Left lung (tissue), 8 donors: ENCODE data around the gene CACNA1F. TPM values are rescaled to one million over a fixed set of nuclear protein-coding genes. Genes with fewer than 3 reads are reported as not detected.

Experiments
- polyA plus RNA-seq, 6 donors: library from polyadenylated mRNA; unstranded; fragments of 120-200 nt; gene quantifications; one replicate each; pipeline ENCODE4 v1.2.1, GENCODE V29; 2013; ENCODE audit not compliant: insufficient read length in 6 of 6
- total RNA-seq, 2 donors: library from RNA; stranded (reverse); fragmentation: NEBNext Ultra II Directional; extraction: Animal tissue kit (Norgen Biotek cat#: 25700); gene quantifications; one replicate each; pipeline ENCODE4 v1.2.1, GENCODE V29; 2021
- donor health status: DM: no; HTN: yes; CAD: no.
- donor health status: DM: no; HTN: no; CAD: no.

Gene CACNA1F
- total and polyA plus RNA-seq, 8 donors, result 0.20 to 0.73 (median 0.25) TPM

Other genes starting within 250 kb of the CACNA1F start
- 10 to 100 TPM; 36.1 to 52.2 TPM for gene GRIPAP1, start 231.1 kb downstream of the CACNA1F start, total RNA-seq
- 10 to 100 TPM; 49.1 to 67.1 (median 61.3) TPM for gene GRIPAP1, start 231.1 kb downstream of the CACNA1F start, polyA plus RNA-seq
- 10 to 100 TPM; 48.0 to 63.5 TPM for gene TFE3, start 190.0 kb downstream of the CACNA1F start, total RNA-seq
- gene TFE3, start 190.0 kb downstream of the CACNA1F start, polyA plus RNA-seq, result 10 to 100 TPM; 36.2 to 46.6 (median 40.2) TPM
- 10 to 100 TPM in 1 of 2 donors, 1 to 10 TPM in 1; 9.7 to 11.9 TPM for gene CCDC120, start 174.3 kb downstream of the CACNA1F start, total RNA-seq
- gene CCDC120, start 174.3 kb downstream of the CACNA1F start, polyA plus RNA-seq, result 10 to 100 TPM; 13.5 to 19.5 (median 16.2) TPM
- 10 to 100 TPM; 37.3 to 40.0 TPM for gene PRAF2, start 159.3 kb downstream of the CACNA1F start, total RNA-seq
- 10 to 100 TPM; 26.6 to 38.0 (median 33.3) TPM for gene PRAF2, start 159.3 kb downstream of the CACNA1F start, polyA plus RNA-seq
- gene WDR45, start 153.5 kb downstream of the CACNA1F start, total RNA-seq, result 10 to 100 TPM; 47.5 to 51.6 TPM
- 10 to 100 TPM; 45.8 to 61.5 (median 48.2) TPM for gene WDR45, start 153.5 kb downstream of the CACNA1F start, polyA plus RNA-seq
- 10 to 100 TPM; 15.5 to 15.7 TPM for gene GPKOW, start 109.6 kb downstream of the CACNA1F start, total RNA-seq
- 10 to 100 TPM; 19.9 to 24.8 (median 22.2) TPM for gene GPKOW, start 109.6 kb downstream of the CACNA1F start, polyA plus RNA-seq
- gene MAGIX, start 70.6 kb downstream of the CACNA1F start, total RNA-seq, result 1 to 10 TPM; 5.6 to 9.4 TPM
- 1 to 10 TPM; 1.6 to 4.0 (median 2.2) TPM for gene MAGIX, start 70.6 kb downstream of the CACNA1F start, polyA plus RNA-seq
- gene PLP2, start 61.4 kb downstream of the CACNA1F start, total RNA-seq, result 100 to 1,000 TPM in 1 of 2 donors, 10 to 100 TPM in 1; 79.8 to 241 TPM
- gene PLP2, start 61.4 kb downstream of the CACNA1F start, polyA plus RNA-seq, result 10 to 100 TPM; 42.7 to 62.7 (median 49.7) TPM
- 10 to 100 TPM; 14.0 to 17.6 TPM for gene PRICKLE3, start 47.0 kb downstream of the CACNA1F start, total RNA-seq
- 1 to 10 TPM; 5.5 to 6.6 (median 5.6) TPM for gene PRICKLE3, start 47.0 kb downstream of the CACNA1F start, polyA plus RNA-seq
- 1 to 10 TPM; 2.1 to 3.0 TPM for gene SYP, start 33.1 kb downstream of the CACNA1F start, total RNA-seq
- gene SYP, start 33.1 kb downstream of the CACNA1F start, polyA plus RNA-seq, result 1 to 10 TPM; 2.7 to 4.2 (median 3.1) TPM
- 10 to 100 TPM; 14.4 to 16.8 TPM for gene CCDC22, start 2.1 kb upstream of the CACNA1F start, total RNA-seq
- 10 to 100 TPM; 12.9 to 16.3 (median 14.6) TPM for gene CCDC22, start 2.1 kb upstream of the CACNA1F start, polyA plus RNA-seq
- under 1 TPM; 0.29 to 0.45 TPM for gene FOXP3, start 31.4 kb upstream of the CACNA1F start, total RNA-seq
- gene FOXP3, start 31.4 kb upstream of the CACNA1F start, polyA plus RNA-seq, result 1 to 10 TPM in 1 of 6 donors, under 1 TPM in 5; 0.41 to 1.0 (median 0.59) TPM
- 1 to 10 TPM; 4.5 to 5.0 TPM for gene PPP1R3F, start 36.5 kb upstream of the CACNA1F start, total RNA-seq
- gene PPP1R3F, start 36.5 kb upstream of the CACNA1F start, polyA plus RNA-seq, result 1 to 10 TPM; 5.5 to 7.5 (median 6.5) TPM
- gene GAGE10, start 70.3 kb upstream of the CACNA1F start, total RNA-seq, result not detected
- under 1 TPM in 2 of 6 donors, not detected in 4; 0.31 to 0.33 TPM for gene GAGE10, start 70.3 kb upstream of the CACNA1F start, polyA plus RNA-seq
- gene GAGE12J, start 88.7 kb upstream of the CACNA1F start, total RNA-seq, result not detected
- not detected for gene GAGE12J, start 88.7 kb upstream of the CACNA1F start, polyA plus RNA-seq
- gene GAGE13, start 98.2 kb upstream of the CACNA1F start, total RNA-seq, result not detected
- gene GAGE13, start 98.2 kb upstream of the CACNA1F start, polyA plus RNA-seq, result not detected